OCI-M1 (cell line): ENCODE measurements around the gene DES.

Experiments used
- DNase-seq: peaks from one replicate; lab custom pipeline; 2025; lab: John Stamatoyannopoulos, UW

Gene DES

DNA sequence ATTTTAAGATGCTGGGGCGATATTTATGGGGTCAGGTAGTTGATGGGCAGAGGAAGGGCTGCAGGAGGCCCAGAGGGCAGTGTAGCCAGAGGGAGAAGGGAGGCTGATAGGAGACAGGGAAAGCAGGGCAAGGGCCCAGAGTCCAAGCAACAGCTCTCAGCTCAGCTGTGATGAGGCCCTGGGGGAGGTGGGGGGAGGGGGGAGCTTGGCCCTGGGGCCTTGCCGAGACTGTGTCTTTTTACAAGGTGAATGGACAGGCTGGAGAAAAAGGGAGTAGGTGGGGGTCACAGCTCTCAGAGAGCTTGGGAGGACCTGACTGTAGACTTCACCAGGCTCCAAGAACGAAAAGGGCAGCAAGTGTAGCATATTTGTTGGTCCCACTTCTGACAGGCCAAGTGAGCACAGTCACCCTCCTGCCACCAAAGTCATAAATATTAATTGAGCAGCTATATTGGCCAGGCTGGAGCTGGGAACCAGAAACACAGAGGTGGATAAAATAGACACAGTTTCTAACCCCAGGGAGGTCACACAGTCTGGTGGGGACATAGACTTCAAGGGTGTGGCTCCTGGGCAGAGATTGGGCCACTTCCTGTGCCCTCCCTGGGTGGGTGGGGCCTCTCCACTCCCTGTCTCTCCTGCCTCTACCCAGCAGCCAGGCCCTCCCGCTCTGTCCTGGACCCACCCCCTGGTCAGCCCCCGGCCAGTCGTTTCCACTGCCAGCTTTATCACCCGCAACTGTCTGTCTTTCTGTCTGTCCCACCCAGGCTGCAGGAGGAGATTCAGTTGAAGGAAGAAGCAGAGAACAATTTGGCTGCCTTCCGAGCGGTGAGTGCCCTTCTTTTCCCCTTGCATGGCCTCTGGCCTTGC, 1.4 kb downstream of the DES start:
- peak; percentile 79 for DNase-seq

DNA sequence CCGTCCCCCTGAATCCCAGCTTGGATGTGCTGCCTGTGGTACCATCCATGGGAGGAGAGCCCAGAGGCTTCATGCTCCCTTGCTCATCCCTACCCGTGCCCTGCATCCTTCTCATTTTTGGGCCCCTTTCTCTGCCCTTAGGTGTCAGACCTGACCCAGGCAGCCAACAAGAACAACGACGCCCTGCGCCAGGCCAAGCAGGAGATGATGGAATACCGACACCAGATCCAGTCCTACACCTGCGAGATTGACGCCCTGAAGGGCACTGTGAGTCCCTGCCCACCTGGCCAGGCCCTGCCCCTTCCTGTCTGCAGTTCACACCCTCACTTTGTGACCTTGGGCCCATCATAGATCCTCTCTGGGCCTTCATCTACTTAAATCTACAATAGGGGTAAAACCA, 2.5 kb downstream of the DES start:
- no peak for DNase-seq

DNA sequence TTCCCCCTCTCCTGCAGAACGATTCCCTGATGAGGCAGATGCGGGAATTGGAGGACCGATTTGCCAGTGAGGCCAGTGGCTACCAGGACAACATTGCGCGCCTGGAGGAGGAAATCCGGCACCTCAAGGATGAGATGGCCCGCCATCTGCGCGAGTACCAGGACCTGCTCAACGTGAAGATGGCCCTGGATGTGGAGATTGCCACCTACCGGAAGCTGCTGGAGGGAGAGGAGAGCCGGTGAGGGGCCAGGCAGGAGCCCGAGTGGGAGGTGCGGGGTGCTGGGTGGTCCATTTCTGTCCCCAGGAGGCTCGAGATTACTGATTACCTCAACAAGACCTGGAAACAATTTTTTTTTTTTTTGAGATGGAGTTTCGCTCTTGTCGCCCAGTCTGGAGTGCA, 3.1 kb downstream of the DES start:
- DNase-seq, result no peak

DNA sequence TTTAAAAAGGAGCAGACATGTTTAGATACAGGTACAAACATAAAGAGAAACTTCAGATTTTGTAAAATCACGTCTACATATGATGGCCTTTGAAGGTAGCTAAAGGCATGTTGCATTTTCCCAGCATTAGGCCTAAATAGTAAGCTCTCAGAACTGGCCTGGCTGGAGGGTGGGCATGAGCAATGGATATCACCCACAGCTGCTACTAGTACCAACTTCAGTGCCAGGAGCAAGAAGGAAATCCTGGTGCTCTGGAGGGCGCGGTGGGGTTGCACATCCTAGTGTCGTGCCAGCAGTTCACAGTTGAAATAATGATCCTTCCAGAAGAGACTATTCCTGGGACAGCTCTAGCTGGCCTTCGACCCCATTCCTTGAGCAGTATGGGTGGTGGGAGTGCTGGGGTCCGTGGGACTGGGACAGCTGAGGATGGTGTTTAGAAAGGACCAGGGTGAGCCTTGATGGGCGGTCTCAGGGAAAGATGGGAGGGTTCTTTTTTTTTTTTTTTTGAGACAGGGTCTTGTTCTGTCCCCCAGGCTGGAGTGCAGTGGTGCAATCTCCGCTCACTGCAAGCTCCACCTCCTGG, 4.9 kb downstream of the DES start:
- no peak for DNase-seq

DNA sequence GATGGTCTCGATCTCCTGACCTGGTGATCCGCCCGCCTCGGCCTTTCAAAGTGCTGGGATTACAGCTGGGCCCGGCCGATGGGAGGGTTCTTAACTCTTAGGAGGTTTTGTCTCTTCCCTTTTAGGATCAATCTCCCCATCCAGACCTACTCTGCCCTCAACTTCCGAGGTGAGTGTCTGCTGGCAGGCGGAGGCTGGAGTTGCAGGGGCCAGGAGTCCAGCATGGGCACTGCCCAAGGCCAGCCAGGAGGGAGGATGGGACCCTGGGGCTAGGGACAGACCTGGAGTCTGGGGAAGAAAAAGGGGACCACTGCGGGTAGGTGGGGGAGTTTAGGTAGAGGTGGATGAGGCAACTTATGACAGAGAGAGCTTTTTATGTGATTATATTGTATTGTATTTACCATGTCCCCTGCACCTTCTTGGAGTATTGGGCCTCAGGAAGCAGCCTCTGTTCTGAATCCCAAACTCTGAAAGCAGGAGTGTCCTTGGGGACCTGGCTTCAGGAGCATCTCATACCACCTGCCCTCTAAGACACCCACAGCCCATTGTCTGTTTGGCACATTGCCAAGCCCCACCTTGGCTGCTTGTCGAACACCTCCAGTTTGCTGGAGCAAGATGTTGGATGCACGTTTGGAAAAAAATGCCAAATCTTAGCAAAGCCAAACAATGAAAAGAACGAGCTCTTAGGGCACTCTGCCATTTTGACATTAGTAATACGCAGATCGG, 5.6 kb downstream of the DES start:
- DNase-seq, result no peak

DNA sequence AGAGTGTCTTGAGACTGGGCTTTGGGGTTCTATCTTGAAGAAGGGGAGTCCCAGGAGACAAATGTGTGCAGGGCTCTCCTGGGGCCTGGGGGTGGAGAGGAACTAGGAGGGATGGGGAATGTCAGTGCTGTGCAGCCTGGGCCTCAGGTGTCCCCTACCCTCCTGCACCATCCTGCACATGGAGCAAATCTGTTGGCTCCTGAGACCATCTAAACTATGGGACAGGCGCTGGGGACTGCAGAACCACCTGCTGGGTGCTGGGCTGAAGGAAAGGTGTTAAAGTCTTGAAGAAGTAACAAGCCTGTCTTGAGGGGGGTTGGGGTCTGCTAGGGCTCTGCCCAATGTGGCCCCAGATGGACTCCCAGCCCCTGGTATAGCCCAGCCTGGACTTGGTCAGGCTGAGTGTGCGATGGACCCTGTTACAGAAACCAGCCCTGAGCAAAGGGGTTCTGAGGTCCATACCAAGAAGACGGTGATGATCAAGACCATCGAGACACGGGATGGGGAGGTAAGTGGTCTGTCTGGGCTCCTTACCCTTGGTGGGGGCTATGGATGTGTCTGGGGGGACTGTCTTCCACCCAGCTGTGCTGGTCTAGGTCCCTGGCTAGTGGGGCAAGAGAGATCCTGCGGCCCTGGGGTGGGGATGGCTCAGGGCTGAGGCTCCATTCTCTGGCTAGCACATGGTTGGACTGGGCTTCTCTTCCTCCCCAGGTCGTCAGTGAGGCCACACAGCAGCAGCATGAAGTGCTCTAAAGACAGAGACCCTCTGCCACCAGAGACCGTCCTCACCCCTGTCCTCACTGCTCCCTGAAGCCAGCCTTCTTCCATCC, 7.3 kb downstream of the DES start:
- no peak for DNase-seq

DNA sequence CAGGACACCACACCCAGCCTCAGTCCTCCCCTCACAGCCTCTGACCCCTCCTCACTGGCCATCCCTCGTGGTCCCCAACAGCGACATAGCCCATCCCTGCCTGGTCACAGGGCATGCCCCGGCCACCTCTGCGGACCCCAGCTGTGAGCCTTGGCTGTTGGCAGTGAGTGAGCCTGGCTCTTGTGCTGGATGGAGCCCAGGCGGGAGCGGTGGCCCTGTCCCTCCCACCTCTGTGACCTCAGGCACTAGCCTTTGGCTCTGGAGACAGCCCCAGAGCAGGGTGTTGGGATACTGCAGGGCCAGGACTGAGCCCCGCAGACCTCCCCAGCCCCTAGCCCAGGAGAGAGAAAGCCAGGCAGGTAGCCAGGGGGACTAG, 7.9 kb downstream of the DES start:
- no peak for DNase-seq

DNA sequence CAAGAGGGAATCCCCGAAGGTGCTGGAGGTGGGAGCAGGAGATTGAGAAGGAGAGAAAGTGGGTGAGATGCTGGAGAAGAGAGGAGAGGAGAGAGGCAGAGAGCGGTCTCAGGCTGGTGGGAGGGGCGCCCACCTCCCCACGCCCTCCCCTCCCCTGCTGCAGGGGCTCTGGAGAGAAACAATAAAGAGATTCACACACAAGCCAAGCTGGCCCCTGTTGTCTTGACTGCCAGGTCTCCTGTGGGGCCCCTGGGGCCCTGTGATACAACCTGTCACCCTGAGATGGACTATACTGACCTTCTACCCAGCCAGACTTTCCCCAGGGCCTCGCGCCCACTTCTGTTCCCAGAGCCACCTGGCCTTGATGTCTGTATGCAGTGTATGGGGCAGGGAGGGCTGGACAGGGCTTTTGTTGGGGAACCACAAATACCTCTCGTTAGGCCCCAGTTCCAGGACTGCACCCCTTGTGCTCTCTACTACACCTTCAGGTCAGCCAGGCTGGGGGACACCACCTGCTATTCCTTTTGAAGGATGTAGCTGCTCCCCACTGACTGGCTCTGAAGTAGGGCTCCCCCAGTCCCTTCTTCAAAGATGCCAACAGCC, 8.5 kb downstream of the DES start:
- DNase-seq, result no peak

DNA sequence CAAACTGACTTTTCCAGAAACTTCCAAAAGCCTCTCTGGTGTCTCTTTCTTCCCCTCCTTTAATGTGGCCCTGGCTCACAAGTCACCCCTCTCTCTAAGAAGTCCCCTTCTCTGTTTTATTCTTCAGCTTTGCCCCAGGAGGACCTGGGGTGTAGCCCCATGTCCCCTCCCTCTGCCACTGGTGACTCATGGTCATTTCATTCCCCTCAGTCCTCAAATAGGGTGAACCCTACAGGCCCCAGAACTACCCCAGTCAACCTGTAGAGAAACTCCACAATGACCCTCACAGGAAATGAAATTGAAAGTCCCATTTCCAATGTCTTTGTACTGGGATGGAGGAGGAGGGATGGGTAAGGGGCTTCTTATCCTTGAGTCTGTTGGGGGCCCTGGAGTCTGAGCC, 10.3 kb downstream of the DES start:
- DNase-seq, result no peak

DNA sequence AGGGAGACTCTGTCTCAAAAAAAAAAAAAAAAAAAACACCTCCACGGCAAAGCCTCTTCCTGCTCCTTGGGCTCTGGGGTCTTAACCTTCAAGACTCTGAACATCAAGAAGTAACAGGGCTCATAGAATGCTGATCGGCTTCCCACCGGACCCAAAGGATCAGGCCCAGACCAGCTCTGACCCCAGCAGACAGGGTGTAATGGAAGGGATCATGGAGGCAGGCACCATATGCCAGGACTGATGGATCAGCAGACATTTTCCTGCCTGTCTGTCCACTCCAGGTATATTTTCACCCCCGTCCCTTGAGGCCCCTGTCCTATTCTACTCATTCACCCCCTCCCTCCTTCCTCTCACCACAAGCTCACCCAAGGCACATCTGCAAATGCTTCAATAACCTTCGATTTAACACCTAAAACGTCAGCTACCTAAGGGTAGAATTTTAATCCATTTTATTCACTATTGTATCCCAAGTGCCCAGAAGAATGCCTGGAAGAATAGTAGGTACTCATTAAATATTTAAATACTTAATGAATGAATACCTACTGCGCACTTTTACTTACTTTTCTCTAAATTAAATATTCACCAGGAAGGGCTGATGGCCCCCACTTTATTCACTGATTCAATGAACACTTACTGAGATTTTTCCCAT, 11.9 kb downstream of the DES start:
- no peak for DNase-seq

DNA sequence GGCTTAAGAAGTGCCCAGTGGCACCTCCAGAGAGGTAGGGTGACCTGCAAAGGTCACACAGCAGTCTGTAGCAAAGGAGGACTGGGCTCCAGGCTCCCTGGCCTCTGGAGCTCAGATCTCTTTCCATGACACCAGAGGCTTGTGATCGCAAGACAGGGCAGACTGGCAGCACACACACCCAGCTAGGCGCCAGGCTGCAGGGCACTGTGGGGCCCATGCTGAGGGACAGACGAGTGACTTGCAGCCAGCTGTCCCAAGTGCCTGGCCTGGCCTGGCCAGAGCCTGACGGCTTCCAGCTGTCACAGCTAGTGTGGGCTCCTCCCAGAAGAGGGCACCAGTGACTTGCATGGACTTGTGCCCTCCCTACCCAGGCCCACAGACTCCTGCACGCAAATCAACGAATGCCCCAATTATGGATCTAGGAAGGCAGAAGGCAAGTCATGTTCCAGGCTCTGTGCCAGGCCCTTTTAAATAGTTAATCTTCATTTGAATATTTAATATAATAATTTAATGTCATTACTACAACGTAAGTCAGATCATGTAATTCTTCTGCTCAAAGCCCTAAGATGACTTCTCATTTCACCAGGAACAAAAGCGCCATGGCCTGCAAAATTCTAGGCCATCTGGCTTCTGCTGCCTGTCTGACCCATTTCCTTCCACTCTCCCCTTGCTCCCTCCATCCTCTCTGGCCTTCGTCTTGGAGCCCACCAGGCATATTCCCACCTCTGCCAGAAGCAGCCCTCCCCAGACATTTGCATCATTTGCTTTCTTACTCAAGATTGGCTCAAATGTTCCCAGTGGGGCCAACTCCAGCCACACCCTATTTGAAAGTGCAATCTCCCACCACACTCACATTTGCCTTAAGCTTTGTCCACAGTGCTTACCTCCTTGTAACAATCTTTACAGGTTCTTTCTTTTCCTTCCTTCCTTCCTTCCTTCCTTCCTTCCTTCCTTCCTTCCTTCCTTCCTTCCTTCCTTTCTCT, 12.7 kb downstream of the DES start:
- peak; percentile 39 for DNase-seq

DNA sequence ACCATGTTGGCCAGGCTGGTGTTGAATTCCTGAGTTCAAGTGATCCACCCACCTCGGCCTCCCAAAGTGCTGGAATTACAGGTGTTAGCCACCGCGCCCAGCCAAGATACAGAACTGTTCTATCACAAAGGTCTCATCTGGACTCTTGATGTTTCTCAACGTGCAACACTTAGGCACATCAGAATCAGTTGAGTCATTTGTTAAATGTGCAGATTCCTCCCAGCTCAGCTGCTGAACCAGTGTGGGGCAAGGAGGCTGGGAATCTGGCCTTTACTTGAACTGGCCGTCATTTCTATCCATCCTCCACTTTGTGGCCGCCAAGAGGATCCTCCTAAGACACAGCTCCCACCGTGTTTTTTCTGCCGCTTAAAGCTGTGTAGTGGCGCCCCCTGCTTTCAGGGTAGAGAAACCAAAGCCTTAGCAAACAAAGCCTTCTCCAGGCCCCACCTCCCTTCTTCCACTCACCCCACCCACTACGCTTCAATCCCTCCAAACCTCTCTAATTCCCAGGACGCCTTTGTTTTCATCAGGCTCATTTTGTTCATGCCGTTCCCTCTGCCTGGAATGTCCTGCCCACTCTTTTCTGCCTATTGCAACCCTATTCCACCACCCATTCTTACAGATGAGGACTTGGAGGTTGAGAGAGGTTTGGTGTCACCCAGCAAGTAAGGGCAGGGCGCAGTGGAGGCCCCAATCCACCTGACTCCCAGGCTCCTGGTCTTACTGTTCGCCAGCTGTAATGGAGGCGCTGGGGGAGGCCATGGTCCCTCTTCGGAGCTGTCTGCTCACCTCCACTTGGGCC, 15.7 kb downstream of the DES start:
- DNase-seq, result peak; percentile 73

DNA sequence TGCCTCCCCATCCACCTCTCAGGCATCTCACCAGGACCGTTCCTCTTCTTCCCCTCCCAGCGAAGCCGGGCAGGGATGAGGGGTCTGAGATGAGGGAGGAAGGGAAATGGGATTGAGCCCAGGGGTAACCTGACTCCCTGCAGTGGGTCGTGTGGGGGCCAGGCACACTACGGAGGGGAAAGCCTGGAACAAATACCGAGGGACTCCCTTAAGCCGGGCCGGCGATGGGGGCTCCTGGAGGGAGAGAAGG, 16.2 kb downstream of the DES start:
- DNase-seq, result no peak

DNA sequence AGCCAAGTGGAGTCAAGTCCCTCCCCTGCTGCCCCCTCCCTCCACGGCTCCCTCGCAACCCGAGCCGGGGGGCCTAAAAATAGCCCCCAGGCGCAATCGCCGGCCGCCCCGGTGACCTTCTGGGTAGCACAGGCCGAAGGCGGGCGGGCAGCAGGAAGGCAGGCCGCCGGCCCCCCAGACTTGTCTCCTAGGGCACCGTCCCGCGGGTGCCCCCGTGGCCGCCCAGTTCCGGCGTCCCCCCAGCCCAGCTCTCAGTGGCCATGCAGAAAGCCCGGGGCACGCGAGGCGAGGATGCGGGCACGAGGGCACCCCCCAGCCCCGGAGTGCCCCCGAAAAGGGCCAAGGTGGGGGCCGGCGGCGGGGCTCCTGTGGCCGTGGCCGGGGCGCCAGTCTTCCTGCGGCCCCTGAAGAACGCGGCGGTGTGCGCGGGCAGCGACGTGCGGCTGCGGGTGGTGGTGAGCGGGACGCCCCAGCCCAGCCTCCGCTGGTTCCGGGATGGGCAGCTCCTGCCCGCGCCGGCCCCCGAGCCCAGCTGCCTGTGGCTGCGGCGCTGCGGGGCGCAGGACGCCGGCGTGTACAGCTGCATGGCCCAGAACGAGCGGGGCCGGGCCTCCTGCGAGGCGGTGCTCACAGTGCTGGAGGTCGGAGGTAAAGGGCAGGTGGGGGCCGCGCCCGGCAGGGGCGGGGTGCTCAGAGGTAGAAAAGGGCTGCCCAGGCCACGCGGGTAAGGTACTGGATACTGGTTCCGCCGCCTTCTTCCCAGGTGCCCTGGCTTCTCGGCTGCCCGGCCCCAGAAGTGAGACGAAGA, 16.7 kb downstream of the DES start, which contains the start of gene SPEG:
SPEG (plus strand) TSS at position 126 of the 808 bp plus-strand sequence; CDS start at position 261, 135 bp downstream.
- no peak for DNase-seq

DNA sequence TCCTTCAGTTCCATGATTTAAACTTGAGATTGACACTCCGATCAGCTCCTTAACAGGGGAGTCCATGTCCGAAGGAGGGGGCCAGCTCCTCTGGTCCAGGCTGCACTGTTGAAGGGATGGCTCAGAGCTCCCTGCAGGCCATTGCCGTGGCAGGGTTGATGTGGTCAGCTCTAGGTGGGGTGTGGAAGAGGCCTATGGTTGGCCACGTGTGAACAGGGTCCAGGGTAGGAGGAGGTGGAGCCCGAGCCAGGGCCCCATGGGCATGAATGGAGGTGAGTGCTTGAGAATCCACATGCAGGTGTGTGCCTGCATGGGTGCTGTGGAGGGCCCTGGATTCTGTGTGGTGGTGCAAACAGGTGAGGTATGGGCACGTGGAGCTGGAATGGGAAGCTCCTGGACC, 17.5 kb downstream of the DES start:
- no peak for DNase-seq

DNA sequence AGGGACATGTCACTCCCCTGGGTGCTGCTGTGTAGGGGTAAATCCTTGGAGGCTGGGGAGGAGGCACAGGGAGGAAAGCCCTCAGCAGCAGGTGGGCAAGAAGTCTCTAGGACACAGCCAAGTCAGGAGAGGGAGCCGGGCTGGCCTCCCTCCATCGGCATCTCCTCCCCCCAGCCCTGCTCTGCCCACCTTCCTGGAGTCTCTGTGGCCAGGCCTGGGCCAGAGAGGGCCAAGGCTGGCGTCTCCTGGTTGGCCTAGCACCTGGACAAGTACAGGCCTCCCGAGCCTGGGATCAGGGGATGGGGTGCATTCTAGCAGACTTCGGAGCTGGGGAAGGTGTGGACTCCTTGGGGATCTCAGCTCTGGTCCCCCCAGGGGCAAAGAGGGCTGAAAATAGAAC, 18.3 kb downstream of the DES start:
- no peak for DNase-seq

DNA sequence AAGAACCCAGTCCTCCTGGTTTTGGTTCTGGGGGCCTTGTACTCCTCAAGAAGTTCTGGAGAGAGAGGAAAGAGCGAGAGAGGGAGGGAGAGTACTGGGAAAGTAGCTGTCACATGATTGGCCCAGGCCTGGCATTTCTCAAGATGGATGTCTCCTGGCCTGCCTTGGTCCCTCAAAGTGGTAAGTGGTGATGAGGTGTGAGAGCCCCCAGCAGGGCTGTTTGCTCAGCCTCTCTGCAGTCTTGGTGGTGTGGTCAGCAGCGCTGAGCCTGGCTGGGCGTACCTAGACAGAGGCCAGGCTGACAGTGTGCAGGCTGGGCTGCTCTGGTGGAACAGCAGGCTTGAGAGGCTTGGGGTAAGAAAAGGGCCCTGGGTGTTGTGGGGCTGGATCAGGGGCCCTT, 19.0 kb downstream of the DES start:
- no peak for DNase-seq

DNA sequence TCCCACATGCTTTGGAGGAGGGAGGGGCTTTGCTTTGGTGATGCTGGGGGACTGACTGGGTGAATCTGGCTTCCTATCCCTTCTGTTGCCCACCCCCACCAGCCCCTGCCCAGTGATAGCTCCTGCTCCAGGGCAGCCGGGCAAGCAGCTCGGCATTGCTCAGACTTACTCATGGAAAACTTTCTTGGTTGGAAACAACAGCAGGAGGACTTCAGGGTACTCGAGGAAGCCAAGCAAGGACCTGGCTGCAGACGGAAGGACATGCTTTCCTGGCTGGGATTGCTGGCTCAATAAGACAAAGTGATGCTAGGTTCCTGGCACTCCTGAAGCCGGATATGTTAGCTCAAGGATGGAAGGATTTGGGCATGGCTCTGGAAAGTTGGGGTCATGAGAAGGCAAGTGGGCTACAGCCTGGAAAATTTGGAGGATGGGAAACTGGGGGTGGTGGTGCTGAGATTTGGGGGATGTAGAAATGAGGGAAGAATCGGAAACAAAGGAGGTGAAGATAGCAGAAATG, 19.6 kb downstream of the DES start:
- no peak for DNase-seq
